A204.1 (cell line): Measurements from ENCODE around the gene SLC38A4.

Experiments
- FAIRE-seq: peaks from 2 replicates; lab custom pipeline; 2012; peaks lifted over from hg19 to GRCh38; lab: Jason Lieb, UNC

Gene SLC38A4

DNA sequence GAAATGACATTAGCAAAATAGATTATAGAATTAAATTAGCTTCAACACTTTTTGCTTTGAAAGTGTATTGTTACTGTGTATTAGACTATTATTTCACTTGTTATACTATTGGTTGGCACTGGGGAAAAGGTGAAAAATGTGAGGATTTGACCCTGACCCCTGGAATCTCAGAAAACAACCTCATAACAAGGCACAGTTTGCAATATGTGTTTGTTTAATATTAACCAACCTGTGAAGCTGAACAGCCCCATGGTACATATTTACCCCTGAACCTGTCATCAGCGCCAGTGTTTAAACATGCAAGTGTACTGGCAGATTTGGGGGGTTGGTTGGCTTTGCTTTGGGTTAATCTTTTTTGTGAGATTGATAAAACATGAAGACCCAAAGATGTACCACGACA, 11.7 kb downstream of the SLC38A4 start:
- no peak for FAIRE-seq

DNA sequence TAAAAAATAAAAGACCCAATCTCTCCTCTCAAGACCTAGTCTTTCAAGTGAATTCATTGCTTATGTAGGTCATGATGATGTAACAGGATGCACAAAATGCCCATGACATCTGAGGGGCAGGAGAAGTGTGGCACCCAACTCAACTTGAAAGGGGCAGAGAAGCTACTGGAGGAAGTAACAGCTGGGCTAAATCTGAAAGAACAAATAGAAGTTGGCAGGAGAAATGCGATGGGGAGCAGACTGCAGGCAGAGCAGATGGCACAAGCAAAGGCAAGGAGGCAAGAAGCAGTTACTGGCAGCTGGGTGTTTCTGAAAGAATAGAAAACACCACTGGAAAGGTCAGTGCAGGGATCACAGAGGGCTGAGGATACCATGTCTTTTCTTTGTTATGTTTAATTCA, 14.6 kb downstream of the SLC38A4 start:
- FAIRE-seq: no peak

DNA sequence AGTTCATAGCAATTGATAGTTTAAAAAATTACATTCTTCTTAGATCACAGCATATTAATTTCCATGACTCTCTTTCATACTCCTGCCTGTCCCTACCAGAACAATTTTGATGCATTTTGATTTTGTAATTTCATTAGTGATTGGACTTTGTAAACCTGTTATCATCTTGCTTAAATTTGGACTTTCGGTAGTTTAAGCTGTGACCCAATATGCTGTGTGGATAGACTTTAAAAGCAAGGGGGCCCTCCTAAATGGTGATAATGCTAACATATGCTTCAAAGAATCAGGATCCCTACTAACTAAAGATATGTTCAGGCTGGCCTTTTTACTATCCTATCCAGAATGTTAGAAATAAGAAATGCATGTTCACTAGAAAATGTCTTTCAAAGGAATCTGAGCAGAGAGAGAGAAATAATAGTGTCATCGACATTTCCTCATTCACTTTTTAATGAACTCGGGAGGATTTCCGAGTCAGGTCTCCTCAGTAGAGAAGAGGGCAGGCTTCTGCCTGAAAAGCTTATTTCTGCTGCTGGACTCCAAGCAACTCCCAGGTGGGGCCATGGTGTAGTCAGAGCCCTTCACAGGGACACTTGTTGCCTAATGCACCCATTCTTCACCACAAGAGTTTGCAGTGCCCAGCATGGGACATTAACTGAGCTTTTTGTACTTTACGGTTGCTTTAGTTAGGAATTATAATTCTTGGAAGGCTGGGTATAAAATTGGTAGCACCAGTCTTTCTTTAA, 16.7 kb downstream of the SLC38A4 start:
- no peak for FAIRE-seq

DNA sequence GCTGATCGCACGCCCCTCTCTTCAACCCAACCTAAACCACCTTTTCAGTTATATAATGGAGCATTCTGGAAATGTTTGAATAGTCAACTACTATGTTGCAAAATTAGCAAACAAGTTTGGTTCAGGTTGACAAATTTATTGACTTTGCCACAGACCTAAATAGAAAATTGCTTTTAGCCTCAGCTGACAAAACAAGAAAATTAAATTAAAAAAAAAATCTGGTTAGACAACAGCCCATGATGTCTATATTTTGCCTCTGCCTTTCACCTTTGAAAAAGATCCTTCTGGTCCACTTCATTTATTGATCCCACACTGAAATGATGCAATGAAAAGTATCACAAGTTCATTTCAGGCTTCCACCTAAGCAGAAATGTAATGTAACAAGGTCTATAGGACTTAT, 17.5 kb downstream of the SLC38A4 start:
- no peak for FAIRE-seq

DNA sequence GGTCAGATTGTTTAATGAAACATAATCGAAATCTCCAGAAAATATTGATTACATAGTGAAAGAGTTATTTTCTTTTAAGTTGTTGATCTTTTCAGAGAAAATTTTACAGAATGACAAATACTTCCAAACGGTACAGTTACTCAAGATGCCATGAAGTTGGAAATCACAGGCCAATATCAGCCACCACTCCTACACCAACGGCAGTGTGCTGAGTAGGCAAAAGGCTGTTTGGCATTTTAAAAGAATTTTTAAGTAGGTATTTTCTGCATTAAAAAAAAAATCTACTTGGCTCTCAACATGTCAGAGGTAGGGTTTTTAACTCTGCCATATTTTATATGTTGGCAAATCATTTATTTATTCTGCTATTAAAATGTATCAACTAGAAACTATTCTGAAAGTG, 21.7 kb downstream of the SLC38A4 start:
- FAIRE-seq: no peak

DNA sequence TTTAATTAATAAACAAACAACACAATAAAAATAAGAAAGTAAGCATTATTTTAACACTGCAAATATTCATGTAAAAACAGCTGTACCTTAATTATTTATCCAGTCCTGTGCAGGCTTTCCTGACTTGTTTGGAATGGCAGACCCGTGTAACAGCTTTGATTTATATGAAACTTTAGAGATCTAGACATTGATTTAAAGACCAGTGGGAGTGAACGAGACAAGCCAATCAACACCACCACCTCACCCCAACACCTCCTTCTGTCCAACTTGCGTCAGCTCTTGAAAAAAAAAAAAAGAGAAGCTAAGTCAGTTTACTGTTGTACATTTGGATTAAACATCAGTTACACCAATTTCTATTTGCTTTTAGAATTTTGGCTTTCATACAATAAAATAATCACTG, 22.3 kb downstream of the SLC38A4 start:
- FAIRE-seq: no peak

DNA sequence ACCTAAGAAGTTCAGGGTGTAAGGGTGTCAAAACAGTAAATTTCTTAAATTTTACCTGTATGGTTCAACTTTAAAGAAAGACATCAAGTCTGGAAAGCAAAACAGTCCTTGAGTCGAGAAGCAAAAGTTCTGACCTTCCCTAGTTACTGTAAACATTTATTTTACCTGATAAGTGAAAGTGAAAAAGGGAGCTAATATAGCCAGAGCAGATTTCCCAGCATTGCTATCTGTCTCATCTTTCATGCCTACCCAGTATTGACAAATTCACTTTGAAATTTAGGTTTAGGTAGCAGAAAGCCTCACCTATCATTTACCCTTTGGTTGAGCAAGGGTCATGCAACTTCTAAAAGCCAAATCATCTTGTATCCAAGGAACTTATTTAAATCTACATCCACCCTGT, 24.5 kb downstream of the SLC38A4 start:
- FAIRE-seq: no peak

DNA sequence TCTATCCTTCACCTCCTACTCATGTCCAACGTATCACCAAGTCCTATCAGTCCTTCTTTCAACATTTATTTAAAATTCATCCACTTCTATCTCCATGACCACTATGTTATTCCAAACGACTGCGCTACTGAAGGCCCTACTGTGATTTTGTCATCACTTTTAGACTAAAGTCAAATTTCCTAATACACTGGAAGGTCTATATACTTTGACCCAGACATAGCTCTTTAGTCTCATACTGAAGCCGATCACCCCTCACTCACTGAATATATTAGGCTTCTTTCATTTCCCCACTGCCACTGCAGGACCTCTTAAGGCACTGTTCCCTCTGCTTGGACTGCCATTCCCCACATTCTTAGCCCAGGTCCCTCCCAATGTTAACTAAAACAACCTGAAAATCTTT, 25.6 kb downstream of the SLC38A4 start:
- FAIRE-seq: no peak

DNA sequence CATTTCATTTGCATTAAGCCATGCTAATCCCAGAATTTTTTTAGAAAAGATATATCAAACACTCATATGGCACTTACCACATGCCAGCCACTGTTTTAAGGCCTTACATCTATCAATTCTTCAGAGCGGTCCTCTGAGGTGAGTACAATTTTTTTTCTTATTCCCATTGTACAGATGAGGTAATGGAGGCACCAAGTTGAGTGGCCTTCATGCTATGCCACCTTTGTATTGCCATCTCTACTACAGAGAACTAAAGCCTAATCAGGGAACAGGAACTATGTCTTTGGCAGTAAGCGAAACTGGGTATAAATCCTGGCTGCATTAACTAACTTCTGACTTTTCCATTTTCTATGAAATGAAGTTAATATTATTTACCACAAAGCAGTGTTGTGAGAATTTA, 27.1 kb downstream of the SLC38A4 start:
- no peak for FAIRE-seq

DNA sequence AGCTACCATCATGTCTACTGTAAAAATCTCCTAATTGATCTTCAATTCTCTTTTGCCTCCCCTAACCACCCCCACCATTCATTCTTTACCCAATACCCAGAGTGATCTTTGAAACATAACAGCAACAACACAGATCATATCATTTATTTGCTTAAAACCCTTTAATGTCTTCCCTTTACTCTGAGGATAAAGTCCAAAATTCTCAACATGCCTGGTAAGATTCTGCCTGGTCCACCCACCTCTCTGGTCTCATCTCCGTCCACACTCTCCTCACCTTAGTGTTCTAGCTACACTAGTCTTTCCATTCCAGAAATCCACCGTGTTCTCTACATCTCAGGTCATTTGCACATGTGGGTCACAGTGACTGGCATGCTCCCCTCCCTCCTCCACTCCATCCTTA, 27.7 kb downstream of the SLC38A4 start:
- no peak for FAIRE-seq

DNA sequence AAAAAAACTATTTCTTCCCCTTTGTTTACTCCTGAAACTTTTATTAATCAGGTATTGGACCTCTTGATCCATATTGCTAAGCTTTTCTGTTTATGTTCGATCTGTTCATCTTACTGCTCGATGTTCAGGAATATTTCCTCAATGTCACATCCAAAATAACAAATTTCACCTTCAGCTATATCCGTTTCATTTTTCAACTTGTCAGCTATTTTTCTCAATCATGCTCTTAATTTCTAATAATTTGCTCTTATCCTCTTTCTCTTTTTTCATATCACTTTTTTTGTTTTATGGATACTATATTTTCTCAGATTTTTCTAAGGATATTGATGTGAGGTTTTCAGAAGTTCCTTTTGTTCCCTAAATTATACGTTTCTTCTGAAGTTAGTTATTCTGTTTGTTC, 29.8 kb downstream of the SLC38A4 start:
- peak; percentile 16 for FAIRE-seq

DNA sequence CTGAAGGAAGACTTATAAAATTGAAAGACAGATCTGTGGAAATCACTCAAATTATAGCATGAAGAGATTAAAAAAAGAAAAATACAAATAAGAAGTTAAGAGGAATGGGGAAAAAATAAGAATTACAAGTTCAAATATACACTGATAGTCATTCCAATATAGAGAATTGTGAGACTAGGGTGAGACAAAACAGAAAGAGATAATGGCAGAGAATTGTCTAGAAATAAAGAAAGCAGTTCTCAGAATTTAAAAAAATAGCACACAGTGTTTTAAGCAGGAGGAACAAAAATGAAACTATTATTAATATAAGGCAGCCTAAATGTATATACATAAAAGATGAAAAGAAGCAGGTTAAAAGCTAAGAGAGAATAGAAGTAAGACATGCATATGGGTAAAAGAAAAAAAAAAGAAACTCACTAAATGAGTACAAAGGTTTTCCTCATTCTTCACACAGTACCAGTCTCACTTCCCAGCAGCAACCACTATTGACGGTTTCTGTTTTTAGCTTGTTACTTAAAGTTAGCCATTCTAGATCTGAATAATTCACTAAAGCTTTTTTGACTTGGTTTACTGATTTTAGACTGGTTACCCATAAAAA, 31.1 kb downstream of the SLC38A4 start:
- FAIRE-seq: no peak

DNA sequence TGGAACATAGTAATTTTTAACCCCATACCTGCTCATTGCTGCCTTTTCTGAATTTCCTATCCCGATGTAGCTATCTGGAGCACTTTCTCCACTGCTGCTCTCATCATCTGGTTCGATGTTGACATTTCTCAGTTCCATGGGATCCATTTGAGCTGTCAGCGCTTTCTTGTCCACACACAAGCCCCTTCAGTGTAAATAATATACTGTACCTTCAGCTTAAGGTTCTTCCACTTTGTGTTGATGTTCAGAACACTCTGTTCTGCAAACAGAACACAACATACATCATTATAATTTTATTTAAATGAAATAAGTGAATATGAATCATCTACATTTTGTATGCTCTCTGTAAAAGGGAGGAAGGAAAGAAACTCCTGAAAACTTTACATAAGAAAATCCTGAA, 32.9 kb downstream of the SLC38A4 start:
- FAIRE-seq: no peak

DNA sequence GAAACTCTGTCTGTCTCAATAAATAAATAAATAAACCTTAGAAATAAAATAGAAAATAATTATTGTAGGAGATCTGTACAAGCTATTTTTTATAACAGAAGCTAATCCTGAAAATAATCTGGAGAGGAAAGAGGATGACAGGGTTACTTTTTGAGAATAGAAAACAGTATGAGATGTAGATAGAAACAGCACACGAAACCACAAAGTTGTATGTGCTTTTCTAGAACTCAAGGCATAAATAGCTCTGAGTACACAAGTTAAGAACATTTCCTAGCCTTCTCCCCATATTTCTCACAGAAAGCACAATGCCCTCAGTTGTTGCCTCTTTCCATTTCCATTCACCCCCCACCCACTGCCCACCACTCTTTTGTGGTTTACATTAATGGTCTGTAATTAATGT, 35.7 kb downstream of the SLC38A4 start:
- no peak for FAIRE-seq

DNA sequence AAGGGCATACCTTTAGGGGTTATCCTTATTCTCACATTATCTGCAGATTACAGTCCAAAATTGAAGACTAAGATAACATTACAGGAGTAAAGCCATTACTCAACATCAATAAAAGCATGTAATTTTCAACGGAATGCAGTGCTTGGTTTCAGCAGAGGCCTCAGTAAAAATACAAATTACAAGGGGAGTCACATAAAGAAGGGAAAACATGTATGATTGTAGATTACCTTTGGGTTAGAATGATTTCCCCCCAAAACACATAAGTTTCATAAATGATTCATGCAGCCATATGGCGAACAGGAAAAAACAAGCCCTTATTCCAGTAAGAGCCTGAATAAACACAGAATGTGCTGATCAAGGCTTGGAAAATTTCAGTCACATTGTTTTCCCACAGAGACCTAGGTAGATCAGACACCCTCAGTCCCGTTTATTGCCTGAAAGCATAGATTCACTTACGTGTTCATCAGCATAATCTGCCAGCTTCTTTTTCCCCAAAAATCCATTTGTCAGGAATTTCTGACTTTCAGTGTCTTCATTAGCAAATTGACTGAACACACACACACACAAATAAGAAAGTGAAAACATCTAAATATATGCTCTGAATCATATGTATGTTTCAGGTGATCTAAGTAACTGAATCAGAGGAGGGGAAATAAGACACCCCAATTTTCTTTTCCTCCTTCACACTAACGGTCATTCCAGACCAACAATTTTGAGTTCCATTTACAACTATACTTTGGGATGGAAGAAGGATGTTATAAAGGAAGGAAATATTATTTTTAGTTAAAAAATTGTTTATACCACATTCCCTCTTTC, 37.5 kb downstream of the SLC38A4 start:
- FAIRE-seq: no peak

DNA sequence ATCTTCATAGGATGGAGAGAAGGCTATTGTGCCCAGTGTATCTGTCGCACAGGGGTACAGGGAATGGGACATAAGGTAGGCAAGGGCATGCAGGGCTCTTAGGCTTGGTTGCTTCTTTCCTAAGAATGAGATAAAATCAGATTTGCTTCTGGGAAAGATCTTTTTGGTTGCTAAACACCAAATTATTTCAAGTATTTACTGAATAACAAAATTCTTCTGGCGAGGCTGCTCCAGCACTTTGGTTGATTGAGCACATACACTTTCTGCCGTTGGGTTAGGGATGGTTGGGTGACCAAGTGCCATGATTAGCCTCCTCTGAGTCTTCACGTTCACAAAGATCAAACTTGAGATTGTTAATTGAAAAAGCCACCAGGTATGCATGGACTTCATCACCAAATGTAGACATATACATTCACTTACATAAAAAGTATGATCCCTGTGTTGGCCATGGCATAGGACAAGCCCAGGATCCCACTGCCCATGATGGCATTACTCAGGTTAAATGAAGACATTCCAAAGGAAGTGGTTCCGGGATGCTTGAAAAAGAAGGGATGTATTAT, 38.2 kb downstream of the SLC38A4 start:
- FAIRE-seq: no peak

DNA sequence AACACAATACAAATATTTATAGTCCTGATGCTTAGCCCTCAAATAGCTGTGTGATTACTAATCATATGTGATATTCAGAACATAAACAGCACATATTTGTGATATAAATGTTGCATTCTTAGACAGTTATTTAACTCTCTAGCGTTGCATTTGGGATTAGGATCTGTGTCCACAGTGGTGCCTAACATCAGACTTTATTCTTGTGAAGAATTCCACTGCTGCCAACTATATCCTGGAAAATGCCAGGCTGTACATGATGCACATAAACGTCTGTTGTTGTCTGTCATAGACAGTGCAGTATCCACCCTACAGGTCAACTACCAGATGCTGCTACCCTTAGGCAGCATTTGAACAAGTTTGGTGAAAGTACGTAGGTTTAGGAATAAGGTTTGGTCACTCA, 39.0 kb downstream of the SLC38A4 start:
- FAIRE-seq: no peak

DNA sequence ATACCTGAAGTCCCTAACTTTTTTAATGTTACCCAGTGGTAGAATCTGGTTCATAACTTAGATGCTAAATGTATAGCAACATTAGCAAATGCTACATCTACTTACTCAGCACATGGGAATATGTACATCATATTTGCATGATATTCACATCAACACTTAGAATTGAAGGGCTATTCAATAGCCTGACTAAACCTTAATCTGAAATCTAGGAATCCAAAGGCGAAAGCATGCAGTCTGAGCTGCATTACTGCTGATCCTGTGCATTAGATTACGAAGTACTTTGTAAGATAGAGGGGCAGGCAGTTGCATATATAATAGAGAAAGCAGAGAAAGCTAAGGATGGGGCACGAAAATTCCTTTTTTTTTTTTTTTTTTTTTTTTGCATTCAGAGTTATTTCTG, 40.4 kb downstream of the SLC38A4 start:
- no peak for FAIRE-seq

DNA sequence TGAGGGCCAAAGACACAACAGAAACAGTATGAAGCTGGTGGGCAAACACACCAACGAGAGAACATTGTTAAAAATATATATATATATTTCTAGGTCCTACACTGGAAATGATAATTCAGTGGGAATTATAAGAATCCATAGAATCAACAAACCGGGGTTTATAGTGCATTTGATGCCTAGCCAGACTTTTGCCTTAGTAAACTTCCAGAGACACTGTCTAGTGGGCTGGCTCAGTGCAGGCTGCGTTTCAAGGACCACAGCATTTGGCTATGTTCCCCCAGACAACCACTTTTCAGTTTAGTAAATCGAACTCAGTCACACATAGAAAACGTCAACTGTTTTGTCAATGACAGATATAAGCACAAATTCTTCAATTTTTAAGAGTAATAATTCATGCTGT, 41.9 kb downstream of the SLC38A4 start:
- no peak for FAIRE-seq

DNA sequence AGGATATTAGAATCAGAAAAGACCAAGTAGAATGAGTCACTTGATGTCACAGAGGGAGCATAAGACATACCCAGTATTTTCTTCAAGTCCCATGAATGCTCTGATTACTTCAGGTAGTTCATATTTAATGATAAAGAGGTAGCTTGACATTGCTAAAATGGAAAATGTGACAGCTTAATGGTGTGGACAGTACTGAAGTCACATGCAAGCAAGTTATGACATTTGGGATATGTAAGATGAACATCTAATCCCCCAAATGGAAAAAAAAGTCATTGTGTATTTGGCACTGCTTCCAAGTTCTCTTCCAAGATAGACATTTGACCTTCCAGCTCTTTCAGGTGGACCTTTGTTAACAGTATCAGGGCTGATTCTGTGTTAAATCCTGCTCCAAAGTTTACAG, 45.9 kb downstream of the SLC38A4 start:
- no peak for FAIRE-seq

DNA sequence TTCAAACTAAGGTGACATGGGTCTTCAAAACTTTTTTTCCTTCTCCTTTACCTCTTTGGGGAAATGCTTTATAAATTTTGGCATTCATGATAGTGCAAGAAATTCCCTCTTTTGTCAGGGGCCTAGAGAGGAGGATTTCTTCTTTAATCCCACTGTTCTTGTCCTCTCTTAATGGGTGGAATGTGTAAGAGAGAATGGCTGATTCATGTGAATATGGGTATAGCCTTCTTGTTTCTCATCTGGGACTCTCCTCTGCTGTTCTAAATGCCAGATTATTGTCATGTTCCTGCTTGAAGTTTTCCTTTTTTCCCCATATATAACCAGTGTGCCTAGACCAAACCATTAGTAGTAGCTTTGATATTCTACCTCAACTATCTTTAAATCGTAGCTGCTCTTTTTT, 46.7 kb downstream of the SLC38A4 start:
- FAIRE-seq: no peak

DNA sequence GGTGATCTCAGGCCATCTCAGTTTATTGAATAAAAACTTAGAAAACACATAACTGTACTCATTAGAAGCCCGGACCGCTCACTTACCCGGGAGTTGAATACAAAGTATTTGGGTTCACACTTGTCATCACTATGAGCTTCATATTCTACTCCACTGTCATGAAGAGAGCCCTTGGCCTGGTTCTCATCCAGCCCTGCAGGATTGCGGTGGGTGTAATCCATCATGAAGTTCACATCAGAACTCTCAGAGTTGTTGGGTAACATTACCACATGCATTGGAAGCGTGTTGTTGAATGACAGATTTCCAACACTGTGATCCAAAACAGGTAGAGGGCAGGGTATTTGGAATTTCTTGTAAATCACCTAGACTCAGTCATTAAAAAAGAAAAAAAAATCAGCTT, 47.4 kb downstream of the SLC38A4 start:
- FAIRE-seq: no peak

DNA sequence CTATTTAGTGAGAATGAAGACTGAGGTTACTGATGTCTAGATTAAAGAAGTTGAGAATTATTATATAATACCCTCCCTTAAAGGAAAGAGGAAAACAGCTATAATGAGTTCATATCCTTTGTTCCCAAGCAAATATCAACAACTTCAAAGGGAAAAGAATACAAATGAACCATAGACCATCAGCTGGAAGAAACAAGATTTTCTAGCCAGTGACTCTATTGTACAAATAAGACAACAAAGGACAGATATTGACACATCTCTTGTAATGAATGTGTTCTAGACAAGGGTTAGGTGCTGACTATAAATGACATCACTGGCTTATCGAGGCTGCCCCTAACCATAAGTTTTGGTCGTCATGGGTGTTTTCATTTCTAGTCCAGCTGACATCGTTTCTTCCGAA, 48.2 kb downstream of the SLC38A4 start:
- no peak for FAIRE-seq
